Omental fat pad (tissue), 4 donors: ENCODE results near the gene GPR12. TPM values are rescaled to one million over a fixed set of nuclear protein-coding genes. Genes with fewer than 3 reads are reported as not detected.

ENCODE experiments used
- ATAC-seq: fragments of 150-250 bp; one replicate; pipeline ENCODE4 v1.9.1; 2016; ENCODE audit warnings: mild to moderate bottlenecking, moderate library complexity; ENCODE audit not compliant: low FRiP score
- DNase-seq: peaks from one replicate; pipeline ENCODE4 v3.0.0-alpha.2; 2019; ENCODE audit warnings: low spot score
- total RNA-seq, 4 donors: library from RNA; depleted of rRNA; stranded (reverse); fragments of >200 nt; gene quantifications; one replicate each; pipeline ENCODE4 v1.1.0, GENCODE V29; 2016
- TF ChIP-seq, protein P1 (sequence below), 3 donors: fragments of 450-650 bp; IDR thresholded peaks; one replicate each; pipeline ENCODE4 v1.5.1; 2016 to 2017; ENCODE audit warnings: antibody characterized with exemption in 3 of 3, mild to moderate bottlenecking in 3 of 3, moderate library complexity in 2 of 3

GPR12 gene, protein sequence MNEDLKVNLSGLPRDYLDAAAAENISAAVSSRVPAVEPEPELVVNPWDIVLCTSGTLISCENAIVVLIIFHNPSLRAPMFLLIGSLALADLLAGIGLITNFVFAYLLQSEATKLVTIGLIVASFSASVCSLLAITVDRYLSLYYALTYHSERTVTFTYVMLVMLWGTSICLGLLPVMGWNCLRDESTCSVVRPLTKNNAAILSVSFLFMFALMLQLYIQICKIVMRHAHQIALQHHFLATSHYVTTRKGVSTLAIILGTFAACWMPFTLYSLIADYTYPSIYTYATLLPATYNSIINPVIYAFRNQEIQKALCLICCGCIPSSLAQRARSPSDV
- total RNA-seq, result under 1 TPM in 3 of 4 donors, not detected in 1; 0.06 to 0.32 (median 0.09) TPM

DNA sequence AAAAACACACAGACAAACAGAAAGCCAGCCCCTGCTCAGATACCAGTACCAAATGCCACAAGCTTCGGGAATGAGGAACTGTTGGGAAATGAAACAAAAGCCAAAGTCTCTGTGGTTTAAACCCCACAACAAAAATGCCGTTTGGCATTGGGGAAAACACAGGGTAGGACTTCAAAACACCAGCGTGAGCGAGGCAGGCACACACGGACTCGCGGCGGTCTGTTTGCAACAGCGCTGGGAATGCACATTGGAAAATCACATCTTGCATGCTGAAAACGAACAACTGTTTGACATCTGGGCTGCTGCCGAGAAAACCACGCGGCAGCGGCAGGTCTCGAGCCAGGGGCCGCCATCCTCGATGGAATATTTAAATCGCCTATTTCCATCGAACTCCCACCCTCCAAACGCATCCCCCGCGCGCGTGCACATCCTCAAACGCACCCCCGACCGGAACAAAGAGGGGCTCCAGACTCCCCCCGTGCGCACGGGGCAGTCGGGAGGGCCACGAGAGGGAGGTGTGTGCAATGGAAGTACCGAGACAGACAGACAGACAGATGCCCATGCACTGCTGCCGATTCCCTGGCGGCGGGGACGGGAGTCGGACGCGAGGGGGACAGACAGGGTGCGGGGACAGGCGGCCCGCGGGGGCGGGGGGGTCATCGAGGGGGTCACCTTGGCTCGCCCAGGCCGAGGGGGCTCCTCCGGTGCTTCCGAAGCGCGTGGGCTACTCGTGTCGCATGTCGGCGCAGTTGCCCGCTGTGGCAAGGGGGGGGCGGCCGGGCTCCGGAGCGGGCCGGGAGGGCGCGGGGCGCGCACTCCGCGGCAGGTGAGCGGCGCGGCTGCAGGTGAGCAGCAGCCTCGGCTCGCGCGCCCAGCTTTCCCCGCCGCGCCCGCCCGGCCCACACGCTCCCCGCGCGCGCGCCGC, at the start of gene GPR12:
TSS of gene GPR12 (minus strand) at position 880 of the 925 bp plus-strand sequence. CDS start 959 bp downstream, outside the sequence.
- TF ChIP-seq, protein P1, sequence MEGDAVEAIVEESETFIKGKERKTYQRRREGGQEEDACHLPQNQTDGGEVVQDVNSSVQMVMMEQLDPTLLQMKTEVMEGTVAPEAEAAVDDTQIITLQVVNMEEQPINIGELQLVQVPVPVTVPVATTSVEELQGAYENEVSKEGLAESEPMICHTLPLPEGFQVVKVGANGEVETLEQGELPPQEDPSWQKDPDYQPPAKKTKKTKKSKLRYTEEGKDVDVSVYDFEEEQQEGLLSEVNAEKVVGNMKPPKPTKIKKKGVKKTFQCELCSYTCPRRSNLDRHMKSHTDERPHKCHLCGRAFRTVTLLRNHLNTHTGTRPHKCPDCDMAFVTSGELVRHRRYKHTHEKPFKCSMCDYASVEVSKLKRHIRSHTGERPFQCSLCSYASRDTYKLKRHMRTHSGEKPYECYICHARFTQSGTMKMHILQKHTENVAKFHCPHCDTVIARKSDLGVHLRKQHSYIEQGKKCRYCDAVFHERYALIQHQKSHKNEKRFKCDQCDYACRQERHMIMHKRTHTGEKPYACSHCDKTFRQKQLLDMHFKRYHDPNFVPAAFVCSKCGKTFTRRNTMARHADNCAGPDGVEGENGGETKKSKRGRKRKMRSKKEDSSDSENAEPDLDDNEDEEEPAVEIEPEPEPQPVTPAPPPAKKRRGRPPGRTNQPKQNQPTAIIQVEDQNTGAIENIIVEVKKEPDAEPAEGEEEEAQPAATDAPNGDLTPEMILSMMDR (IDR thresholded peaks at IDR 0.05), result no peak
- no peak for ATAC-seq
- DNase-seq, result no peak

DNA sequence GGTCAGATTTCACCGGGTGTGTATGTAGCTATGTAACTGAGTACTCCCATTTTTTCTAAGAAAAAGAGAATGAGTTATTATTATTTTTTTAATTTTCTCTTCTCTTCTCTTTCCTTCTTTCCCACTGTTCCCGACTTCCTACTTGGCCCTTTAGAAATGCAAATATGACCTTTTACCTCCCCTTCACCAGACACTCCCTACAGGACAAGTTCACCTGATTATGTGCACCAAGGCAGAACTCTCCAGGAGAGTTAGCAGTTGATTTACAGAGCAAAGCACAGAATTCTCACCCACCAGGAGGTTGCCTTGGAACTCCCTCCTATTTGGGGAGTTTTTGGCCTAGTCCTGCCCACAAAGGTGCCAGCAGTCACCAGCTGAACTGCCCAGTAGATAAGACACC, 49.5 kb upstream of the GPR12 start:
- DNase-seq (no peak), ATAC-seq (no peak)
- TF ChIP-seq, protein P1 (IDR thresholded peaks at IDR 0.05), result no peak

DNA sequence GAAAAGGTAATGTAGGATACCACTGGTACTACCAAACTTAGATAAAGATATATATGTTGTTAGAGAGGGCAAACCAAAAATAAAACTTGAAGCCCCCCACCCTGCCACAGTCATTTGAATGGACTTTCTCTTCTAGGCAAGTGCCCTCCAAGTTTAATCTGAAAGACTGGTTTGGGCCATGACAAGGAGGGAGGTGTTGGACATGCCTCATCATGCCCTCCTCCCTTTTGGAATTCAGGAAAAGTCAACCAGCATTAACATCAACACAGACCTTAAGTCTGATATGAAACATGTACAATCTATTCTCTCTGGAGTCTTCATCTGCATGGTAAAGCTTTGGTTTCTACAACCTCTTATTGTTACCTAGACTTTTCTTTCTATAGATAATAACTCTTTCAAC, 46.3 kb upstream of the GPR12 start:
- ATAC-seq (no peak), DNase-seq (no peak)
- TF ChIP-seq, protein P1 (IDR thresholded peaks at IDR 0.05), result no peak

DNA sequence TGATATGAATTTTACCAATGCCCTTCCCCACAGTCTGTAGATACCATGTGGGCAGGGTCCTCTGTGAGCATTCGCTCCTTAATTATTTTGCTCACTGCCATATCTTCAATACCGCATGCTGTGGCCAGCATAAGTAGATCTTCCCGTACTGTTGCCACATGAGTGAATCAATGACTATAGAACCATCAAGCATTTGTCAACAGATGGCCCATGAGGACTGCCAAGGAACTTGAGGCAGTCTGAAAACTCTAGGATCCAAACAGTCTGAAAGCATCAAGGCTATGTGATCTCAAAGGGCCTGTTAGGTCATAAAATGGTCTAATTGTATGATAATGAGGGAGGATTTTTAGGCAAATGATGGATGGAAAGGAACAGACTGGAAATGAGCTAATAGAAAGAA, 27.4 kb upstream of the GPR12 start:
- ATAC-seq (no peak), DNase-seq (no peak)
- TF ChIP-seq, protein P1 (IDR thresholded peaks at IDR 0.05), result no peak

DNA sequence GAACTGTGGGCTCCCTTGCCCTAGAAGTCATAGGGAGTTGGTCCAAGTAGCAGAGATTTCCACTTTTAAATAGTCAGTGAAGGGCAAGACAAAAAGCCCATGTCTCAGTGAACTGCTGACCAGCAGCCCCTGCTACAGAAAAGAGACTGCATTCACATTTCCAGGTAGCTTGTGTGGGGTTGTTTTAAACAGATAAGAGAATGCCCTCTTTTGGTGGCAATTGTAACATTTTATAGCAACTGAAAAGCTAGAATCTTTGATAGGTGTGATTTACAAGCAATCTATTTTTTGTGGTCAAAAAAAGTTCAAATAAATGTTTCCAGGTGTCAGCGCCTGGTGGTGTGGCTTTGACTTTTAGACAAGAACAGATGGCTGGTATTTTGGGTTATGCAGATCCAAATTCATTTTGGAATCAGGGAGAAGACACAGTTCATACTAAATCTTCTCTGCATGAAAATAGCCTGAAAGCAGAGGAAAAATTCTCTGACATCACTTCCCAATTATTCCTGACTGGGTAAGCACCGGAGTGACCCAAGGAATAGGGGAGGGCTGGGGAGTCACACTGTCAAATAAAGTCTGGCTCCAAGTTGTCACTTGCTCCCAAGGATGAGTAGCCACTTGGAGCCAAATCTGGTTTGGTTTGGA, 26.2 kb upstream of the GPR12 start:
- ATAC-seq (no peak), DNase-seq (no peak)
- TF ChIP-seq, protein P1 (IDR thresholded peaks at IDR 0.05), result no peak

DNA sequence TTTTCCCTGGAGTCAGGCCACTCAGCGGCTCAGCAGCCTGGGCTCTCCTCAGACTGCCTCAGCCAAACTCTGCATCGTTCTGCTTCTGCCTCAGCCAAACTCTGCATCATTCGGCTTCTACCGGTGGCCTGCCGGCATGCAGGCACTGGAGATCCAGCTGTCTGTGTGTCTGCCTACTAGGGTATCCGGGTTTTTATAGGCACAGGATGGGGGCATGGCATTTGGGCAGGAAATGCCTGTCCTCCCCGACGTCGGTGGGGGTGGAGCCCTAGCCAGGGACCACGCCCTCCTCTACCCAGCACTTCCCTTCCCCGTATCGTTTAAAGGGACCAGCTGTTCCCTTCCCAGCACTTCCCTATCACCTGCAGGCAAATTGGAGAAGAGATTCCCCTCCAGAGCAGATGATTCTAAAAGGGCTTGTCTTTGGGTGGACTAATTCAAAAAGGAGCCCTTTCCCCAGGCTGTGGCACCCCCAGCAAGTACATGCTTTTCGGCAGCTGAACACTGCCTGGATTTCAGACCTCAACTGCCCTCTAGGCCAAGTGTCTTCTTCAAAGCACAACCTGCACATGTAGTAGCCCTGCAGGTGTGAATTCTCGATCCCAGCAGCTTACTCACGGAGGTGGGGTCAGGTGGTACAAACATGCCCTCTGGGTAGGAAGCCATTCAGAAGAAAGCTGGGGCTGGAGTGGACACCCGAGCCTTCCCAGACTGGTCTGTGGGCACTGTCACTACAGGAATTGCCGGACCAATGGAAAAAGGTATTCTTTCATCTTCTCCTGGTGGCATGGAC, 25.4 kb upstream of the GPR12 start:
- DNase-seq, result no peak
- ATAC-seq, result no peak
- TF ChIP-seq, protein P1 (IDR thresholded peaks at IDR 0.05), result no peak
